Fibroblast of upper back skin (primary cell): ENCODE measurements around the gene DOC2B.
"Not testable (repeated sequence)": the region's sequence is repeated elsewhere in the genome, so short reads cannot be mapped to it uniquely, and the experiment has no call there.

ENCODE experiments used
- DNase-seq: peaks from one replicate; pipeline ENCODE4 v3.0.0-alpha.2; 2013

Gene DOC2B

GRCh38 chr17:210402-210801 lies 29.0 kb upstream of the DOC2B start:
- DNase-seq: no peak

GRCh38 chr17:208429-208828 lies 27.0 kb upstream of the DOC2B start:
- no peak for DNase-seq

- no peak for DNase-seq
Measured at GRCh38 chr17:207775-208174, 26.3 kb upstream of the DOC2B start.

- no peak for DNase-seq
Measured at GRCh38 chr17:206941-207560, 25.6 kb upstream of the DOC2B start.

- not testable (repeated sequence) for DNase-seq
Measured at GRCh38 chr17:206484-206883, 25.0 kb upstream of the DOC2B start.

GRCh38 chr17:205817-206216 lies 24.4 kb upstream of the DOC2B start:
- no peak for DNase-seq

- no peak for DNase-seq
Measured at GRCh38 chr17:205148-205669, 23.8 kb upstream of the DOC2B start.

GRCh38 chr17:204427-205147 lies 23.1 kb upstream of the DOC2B start:
- DNase-seq: no peak

- DNase-seq: no peak
Measured at GRCh38 chr17:202501-202951, 21.1 kb upstream of the DOC2B start.

- not testable (repeated sequence) for DNase-seq
Measured at GRCh38 chr17:201736-202135, 20.3 kb upstream of the DOC2B start.

GRCh38 chr17:201257-201656 lies 19.8 kb upstream of the DOC2B start:
- not testable (repeated sequence) for DNase-seq

- DNase-seq: no peak
Measured at GRCh38 chr17:200586-200985, 19.1 kb upstream of the DOC2B start.

- no peak for DNase-seq
Measured at GRCh38 chr17:199806-200545, 18.5 kb upstream of the DOC2B start.

GRCh38 chr17:199191-199604 lies 17.7 kb upstream of the DOC2B start:
- peak; percentile 15 for DNase-seq

GRCh38 chr17:198225-198624 lies 16.8 kb upstream of the DOC2B start:
- DNase-seq: not testable (repeated sequence)

GRCh38 chr17:197352-197751 lies 15.9 kb upstream of the DOC2B start:
- no peak for DNase-seq

GRCh38 chr17:194828-195602 lies 13.6 kb upstream of the DOC2B start:
- DNase-seq: no peak

- no peak for DNase-seq
Measured at GRCh38 chr17:193841-194806, 12.7 kb upstream of the DOC2B start.

GRCh38 chr17:193426-193810 lies 12.0 kb upstream of the DOC2B start:
- DNase-seq: no peak

GRCh38 chr17:192666-193425 lies 11.4 kb upstream of the DOC2B start:
- DNase-seq: no peak

- no peak for DNase-seq
Measured at GRCh38 chr17:189444-189843, 8.0 kb upstream of the DOC2B start.
